OCI-LY7 (cell line): ENCODE results near the gene GPR142. TPM values are rescaled to one million over a fixed set of nuclear protein-coding genes. Genes with fewer than 3 reads are reported as not detected.

Experiments
- BruUV-seq: library from RNA; stranded (reverse); fragments of 400-500 nt; replicated peaks from 2 replicates; lab custom pipeline; 2021; lab: Mats Ljungman, UMichigan
- CTCF ChIA-PET: fragments of 300-600 bp; sonication (Branson Sonifier 250); formaldehyde crosslinking; loops from one replicate; lab custom pipeline; 2022; ENCODE audit warnings: antibody characterized with exemption; ENCODE audit not compliant: unreplicated experiment; lab: Charles Lee
- POLR2A ChIA-PET: fragments of 300-600 bp; sonication (Branson Sonifier 250); formaldehyde crosslinking; loops from one replicate; lab custom pipeline; 2022; ENCODE audit warnings: antibody characterized with exemption; lab: Charles Lee
- DNase-seq: peaks from one replicate; pipeline ENCODE4 v3.0.0-alpha.2; 2015; ENCODE audit warnings: low spot score
- H2AFZ ChIP-seq: fragments of 200-600 bp; sonication (generic), shearing (Covaris generic); 2 replicates; pipeline ENCODE4 v1.6.1; 2014; ENCODE audit warnings: mild to moderate bottlenecking, antibody characterized with exemption, low read length, moderate library complexity
- H3K27ac ChIP-seq: fragments of 200-600 bp; sonication (generic); 2 replicates; pipeline ENCODE4 v1.5.1; 2014; ENCODE audit warnings: mixed run types, low read depth, mild to moderate bottlenecking, moderate library complexity, low read length, inconsistent platforms; ENCODE audit not compliant: poor library complexity, severe bottlenecking
- H3K36me3 ChIP-seq: fragments of 200-600 bp; sonication (generic); 2 replicates; pipeline ENCODE4 v1.6.1; 2014; ENCODE audit warnings: mild to moderate bottlenecking, antibody characterized with exemption, low read length, moderate library complexity, mixed read lengths; ENCODE audit not compliant: insufficient read depth
- H3K4me1 ChIP-seq: fragments of 200-600 bp; sonication (generic); 2 replicates; pipeline ENCODE4 v1.5.1; 2014; ENCODE audit warnings: mild to moderate bottlenecking, low read length; ENCODE audit not compliant: insufficient read depth, poor library complexity, severe bottlenecking
- H3K4me2 ChIP-seq: fragments of 200-600 bp; sonication (generic); 2 replicates; pipeline ENCODE4 v1.6.1; 2014; ENCODE audit warnings: mild to moderate bottlenecking, low read length
- H3K4me3 ChIP-seq: fragments of 200-600 bp; sonication (generic); 2 replicates; pipeline ENCODE4 v1.5.1; 2014; ENCODE audit warnings: mild to moderate bottlenecking, low read depth, low read length; ENCODE audit not compliant: poor library complexity, severe bottlenecking
- H3K79me2 ChIP-seq: fragments of 200-600 bp; sonication (generic); 2 replicates; pipeline ENCODE4 v1.6.1; 2016; ENCODE audit warnings: low read depth, mild to moderate bottlenecking, low read length, moderate library complexity, mixed read lengths; ENCODE audit not compliant: insufficient read depth
- H3K9me2 ChIP-seq: fragments of 200-600 bp; sonication (generic); 2 replicates; pipeline ENCODE4 v1.6.1; 2016; ENCODE audit warnings: mild to moderate bottlenecking, low read length, mixed read lengths; ENCODE audit not compliant: insufficient read depth
- H3K9me3 ChIP-seq: fragments of 200-600 bp; sonication (generic); 2 replicates; pipeline ENCODE4 v1.6.1; 2014; ENCODE audit warnings: mild to moderate bottlenecking, mixed run types, low read length, mixed read lengths
- H4K20me1 ChIP-seq: fragments of 200-600 bp; sonication (generic); 2 replicates; pipeline ENCODE4 v1.6.1; 2014; ENCODE audit warnings: mild to moderate bottlenecking, antibody characterized with exemption, low read length, moderate library complexity, mixed read lengths; ENCODE audit not compliant: insufficient read depth
- EZH2phosphoT487 ChIP-seq: fragments of 200-600 bp; sonication (generic); IDR thresholded peaks from 2 replicates; pipeline ENCODE4 v1.6.1; 2018; ENCODE audit warnings: low read depth, borderline replicate concordance, mild to moderate bottlenecking, mixed run types, antibody characterized with exemption, low read length, moderate library complexity, mixed read lengths
- intact Hi-C: fragments of 100-400 bp; cut with micrococcal nuclease; formaldehyde crosslinking; loops from one replicate; pipeline ENCODE4 v1.10.0; 2022; ENCODE audit not compliant: unreplicated experiment
- total RNA-seq, 2 experiments: library from RNA; depleted of rRNA in 1 of 2; stranded (reverse); fragments of >200 nt in 1 of 2; shearing (Covaris generic) in 1 of 2; gene quantifications; 2 replicates each; pipeline ENCODE4 v1.2.3, GENCODE V29; 2014 to 2022
- TF ChIP-seq, protein P1 (sequence below): fragments of 200-600 bp; sonication (generic); conservative IDR thresholded peaks from 2 replicates; pipeline ENCODE4 v1.5.1; 2014; ENCODE audit warnings: mild to moderate bottlenecking, antibody characterized with exemption, low read length, moderate library complexity, mixed read lengths

Gene GPR142
- total RNA-seq, 2 experiments from 2014 or later: not detected

DNA sequence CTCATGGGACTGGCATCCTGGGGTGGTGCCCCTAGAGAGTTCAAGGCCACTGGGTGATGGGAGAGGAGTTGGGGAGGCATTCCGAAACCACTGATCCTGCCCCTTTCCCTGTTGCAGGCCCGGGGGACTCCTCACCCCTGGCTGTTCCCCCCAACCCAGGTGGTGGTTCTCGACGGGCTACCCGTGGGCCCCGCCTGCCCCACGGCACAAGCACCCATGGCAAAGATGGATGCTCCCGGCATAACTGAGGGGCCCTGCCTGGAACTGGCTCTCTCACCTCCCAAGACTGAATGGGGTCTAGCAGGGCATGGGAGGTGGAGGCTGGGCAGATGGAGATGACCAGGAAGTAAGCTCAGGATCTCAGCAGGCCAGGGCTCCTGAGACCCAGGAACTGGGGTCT lies 12.2 kb upstream of the GPR142 start:
- Histone ChIP-seq H3K36me3 (no peaks in the 10 kb centered on the region), H4K20me1 (no peaks in the 10 kb centered on the region), H2AFZ (no peak overlapping the region), H3K9me3 (no peaks in the 10 kb centered on the region), H3K4me2 (no peak overlapping the region), H3K4me1 (no peaks in the 10 kb centered on the region), H3K9me2 (no peaks in the 10 kb centered on the region), H3K4me3 (no peak overlapping the region), H3K27ac (no peak overlapping the region), H3K79me2 (no peaks in the 10 kb centered on the region)
- ChIA-PET POLR2A (no interaction called here), CTCF (no interaction called here)
- intact Hi-C loops: no loop called here
- BruUV-seq: no TSS peak
- no peak for DNase-seq
- TF ChIP-seq, protein P1, sequence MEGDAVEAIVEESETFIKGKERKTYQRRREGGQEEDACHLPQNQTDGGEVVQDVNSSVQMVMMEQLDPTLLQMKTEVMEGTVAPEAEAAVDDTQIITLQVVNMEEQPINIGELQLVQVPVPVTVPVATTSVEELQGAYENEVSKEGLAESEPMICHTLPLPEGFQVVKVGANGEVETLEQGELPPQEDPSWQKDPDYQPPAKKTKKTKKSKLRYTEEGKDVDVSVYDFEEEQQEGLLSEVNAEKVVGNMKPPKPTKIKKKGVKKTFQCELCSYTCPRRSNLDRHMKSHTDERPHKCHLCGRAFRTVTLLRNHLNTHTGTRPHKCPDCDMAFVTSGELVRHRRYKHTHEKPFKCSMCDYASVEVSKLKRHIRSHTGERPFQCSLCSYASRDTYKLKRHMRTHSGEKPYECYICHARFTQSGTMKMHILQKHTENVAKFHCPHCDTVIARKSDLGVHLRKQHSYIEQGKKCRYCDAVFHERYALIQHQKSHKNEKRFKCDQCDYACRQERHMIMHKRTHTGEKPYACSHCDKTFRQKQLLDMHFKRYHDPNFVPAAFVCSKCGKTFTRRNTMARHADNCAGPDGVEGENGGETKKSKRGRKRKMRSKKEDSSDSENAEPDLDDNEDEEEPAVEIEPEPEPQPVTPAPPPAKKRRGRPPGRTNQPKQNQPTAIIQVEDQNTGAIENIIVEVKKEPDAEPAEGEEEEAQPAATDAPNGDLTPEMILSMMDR: no peak
- TF ChIP-seq EZH2phosphoT487: no peak

DNA sequence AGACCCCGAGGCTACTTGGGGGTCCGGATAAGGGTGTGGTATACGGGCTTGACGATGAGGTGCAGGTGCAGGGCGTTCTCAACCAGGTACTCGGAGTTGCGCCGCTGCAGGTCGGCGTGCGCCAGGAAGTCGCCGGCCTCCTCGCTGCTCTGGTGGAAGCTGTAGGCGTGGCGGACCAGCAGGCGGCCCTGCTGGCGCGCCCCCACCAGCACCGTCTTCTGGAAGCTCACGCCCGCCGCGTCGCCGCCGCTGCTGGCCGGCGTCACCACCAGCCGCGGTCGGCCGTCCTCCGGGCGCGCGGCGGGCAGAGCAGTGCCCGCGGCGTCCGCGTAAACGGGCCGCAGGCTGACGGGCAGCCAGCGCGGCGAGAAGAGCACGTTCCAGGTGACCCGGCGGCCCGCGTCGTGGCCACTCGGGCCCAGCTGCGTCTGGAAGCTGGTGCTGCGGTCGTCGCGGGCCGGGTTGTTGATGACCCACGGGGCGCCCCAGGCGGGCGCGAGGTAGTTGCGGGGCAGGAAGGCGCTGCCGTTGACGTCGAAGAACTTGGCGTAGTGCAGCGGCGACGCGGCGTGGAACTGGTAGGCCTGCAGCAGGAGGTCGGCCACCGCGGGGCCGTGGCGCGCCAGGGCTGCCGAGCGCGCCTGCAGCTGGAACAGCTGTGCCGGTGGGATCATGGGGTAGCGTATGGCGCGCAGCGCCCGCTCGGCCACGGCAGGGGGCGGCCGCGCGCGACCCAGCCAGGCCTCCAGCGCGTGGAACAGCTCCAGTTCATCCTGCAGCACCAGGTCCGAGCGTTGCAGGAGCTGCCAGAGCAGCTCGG lies 10.4 kb upstream of the GPR142 start:
- ChIA-PET CTCF (no interaction called here), POLR2A (no interaction called here)
- intact Hi-C loops: no loop called here
- H3K9me3 ChIP-seq: no peaks in the 10 kb centered on the region
- no peak for DNase-seq
- no peak overlapping the region for H3K27ac ChIP-seq
- H3K4me3 ChIP-seq: no peak overlapping the region
- no peaks in the 10 kb centered on the region for H3K36me3 ChIP-seq
- no peak overlapping the region for H2AFZ ChIP-seq
- H3K4me1 ChIP-seq: no peaks in the 10 kb centered on the region
- H4K20me1 ChIP-seq: no peaks in the 10 kb centered on the region
- BruUV-seq: no TSS peak
- H3K79me2 ChIP-seq: no peaks in the 10 kb centered on the region
- no peak overlapping the region for H3K4me2 ChIP-seq
- TF ChIP-seq, protein P1: no peak
- no peak for TF ChIP-seq EZH2phosphoT487
- H3K9me2 ChIP-seq: no peaks in the 10 kb centered on the region

DNA sequence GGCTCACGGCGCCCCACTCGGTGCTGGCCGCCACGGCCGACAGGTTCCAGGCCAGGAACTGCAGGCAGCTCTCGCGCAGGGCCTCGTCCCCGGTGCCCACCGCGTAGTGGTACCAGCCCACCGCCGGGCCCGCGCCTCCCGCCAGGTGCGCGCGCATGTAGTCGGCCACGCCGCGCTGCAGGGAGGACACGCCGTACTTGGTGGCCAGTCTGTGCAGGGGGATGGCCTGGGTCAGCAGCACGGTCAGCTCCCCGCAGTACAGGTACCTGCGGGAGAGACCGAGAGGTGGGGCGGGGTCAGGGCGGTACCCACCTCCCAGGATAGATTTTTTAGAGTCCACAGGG lies 9.9 kb upstream of the GPR142 start:
- no peak for DNase-seq
- H3K4me1 ChIP-seq: no peaks in the 10 kb centered on the region
- POLR2A ChIA-PET: no interaction called here
- intact Hi-C loops: no loop called here
- H3K36me3 ChIP-seq: no peaks in the 10 kb centered on the region
- H3K79me2 ChIP-seq: no peaks in the 10 kb centered on the region
- no TSS peak for BruUV-seq
- H4K20me1 ChIP-seq: no peaks in the 10 kb centered on the region
- CTCF ChIA-PET: no interaction called here
- H3K9me2 ChIP-seq: no peaks in the 10 kb centered on the region
- H3K4me2 ChIP-seq: no peak overlapping the region
- H3K27ac ChIP-seq: no peak overlapping the region
- TF ChIP-seq, protein P1: no peak
- no peak for TF ChIP-seq EZH2phosphoT487
- no peak overlapping the region for H3K4me3 ChIP-seq
- no peak overlapping the region for H2AFZ ChIP-seq
- no peaks in the 10 kb centered on the region for H3K9me3 ChIP-seq
